ENCODE results near the gene L3MBTL4. TPM values are rescaled to one million over a fixed set of nuclear protein-coding genes. Genes with fewer than 3 reads are reported as not detected.

The L3MBTL4 gene
- total RNA-seq, 2 experiments from 2014 or later: 0.37 to 0.38 TPM

DNA sequence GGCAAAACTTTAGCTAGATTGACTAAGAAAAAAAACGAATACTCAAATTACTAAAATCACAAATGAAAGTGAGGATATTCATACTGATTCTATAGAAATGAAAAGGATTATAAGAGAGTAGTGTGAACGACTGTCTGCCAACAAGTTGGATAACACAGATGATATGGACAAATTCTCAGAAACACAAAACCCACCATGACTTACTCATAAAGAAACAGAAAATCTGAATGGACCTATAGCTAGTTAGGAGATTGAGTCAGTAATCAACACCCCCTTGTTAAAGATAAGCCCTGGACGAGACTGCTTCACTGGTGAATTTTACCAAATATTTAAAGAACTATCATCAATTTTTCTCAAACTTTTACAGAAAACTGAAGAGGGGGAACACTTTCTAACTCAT lies 410.6 kb downstream of the L3MBTL4 start:
- Mint-ChIP-seq H3K27ac (peak overlapping the region; percentile 46), H3K4me1 (peaks cover 7% of the 10 kb centered on the region), H3K9me3 (peaks cover 8% of the 10 kb centered on the region), H3K27me3 (peaks cover 3% of the 10 kb centered on the region), H3K4me3 (no peak overlapping the region), H3K36me3 (no peaks in the 10 kb centered on the region)
- DNase-seq: no peak

DNA sequence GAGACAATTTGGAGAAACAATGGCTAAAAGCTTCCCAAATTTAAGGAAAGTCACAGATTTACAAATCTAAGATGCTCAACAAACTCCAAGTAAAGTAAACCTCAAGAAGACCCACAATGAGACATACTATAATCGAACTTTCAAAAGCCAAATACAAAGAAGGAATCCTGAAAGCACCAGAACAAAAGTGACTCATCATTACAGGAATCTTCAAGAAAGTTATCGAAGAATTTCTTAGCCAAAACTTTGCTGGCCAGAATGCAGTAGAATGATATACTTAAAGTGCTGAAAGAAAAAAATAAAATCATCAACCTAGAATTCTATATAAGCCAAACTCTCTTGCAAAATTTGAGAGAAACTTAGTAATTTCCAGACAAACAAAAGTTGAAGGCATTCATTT lies 412.8 kb downstream of the L3MBTL4 start:
- DNase-seq: no peak
- peaks cover 8% of the 10 kb centered on the region for H3K9me3 Mint-ChIP-seq
- no peak overlapping the region for H3K4me3 Mint-ChIP-seq
- H3K27ac Mint-ChIP-seq: no peak overlapping the region
- peaks cover 3% of the 10 kb centered on the region for H3K27me3 Mint-ChIP-seq
- no peaks in the 10 kb centered on the region for H3K36me3 Mint-ChIP-seq
- peaks cover 7% of the 10 kb centered on the region for H3K4me1 Mint-ChIP-seq

DNA sequence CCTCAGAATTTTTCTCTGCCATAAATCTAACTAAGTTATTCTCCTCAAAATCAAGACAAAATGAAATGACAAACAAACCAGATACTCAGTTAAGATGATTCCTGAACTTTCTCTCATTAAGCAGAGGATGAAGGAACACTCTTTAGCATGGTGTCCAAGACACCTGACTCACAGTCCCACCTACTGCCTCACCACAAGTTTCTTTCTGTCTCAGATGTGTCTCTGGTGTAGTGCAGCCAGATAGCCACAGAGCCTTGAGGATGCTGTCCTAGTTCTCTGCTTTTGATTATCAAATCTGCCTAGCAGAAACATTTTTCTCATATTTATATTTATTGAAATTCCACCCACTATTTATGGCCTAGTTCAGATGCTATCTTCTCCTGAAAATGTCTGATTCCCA lies 415.8 kb downstream of the L3MBTL4 start:
- DNase-seq: no peak
- no peaks in the 10 kb centered on the region for H3K4me1 Mint-ChIP-seq
- H3K27me3 Mint-ChIP-seq: peaks cover 3% of the 10 kb centered on the region
- no peaks in the 10 kb centered on the region for H3K36me3 Mint-ChIP-seq
- no peak overlapping the region for H3K27ac Mint-ChIP-seq
- no peak overlapping the region for H3K4me3 Mint-ChIP-seq
- peaks cover 8% of the 10 kb centered on the region for H3K9me3 Mint-ChIP-seq

DNA sequence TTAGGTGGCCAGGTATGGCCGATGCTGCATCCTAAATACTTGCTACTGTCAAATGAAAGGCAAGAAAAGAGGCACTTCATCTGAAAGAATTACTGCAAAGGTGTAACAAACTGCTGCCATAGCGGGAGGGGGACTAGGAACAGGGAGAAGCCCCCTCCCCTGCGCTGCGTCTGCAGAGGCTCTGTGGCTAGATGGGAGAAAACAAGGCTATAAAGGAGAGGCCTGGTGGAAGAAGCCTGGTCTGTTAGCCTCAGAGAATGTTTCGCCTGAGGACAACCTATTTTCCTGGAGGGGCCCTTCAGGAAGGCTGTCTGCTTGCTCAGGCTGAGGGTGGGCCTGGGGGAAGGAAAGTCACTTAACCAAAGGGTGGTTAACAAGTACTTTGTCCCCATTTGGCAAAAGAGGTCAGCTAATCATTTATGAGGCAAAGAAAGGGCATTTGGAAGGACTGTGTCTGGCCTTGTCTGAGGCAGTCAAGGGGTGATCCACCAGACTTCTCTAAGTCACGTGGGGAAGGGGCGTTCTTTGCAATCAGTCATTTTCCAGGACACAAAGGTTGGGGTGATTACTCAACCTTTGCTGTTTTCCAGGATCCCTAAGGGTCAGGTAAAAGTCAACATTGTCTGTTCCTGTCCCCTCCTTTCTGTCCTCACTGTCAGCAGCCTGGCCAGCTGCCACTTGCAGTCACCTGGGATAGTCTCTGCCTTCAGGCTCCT lies 416.4 kb downstream of the L3MBTL4 start:
- Mint-ChIP-seq H3K4me1 (no peaks in the 10 kb centered on the region), H3K36me3 (no peaks in the 10 kb centered on the region), H3K27ac (no peak overlapping the region), H3K9me3 (peaks cover 8% of the 10 kb centered on the region), H3K27me3 (peaks cover 2% of the 10 kb centered on the region), H3K4me3 (no peak overlapping the region)
- DNase-seq: no peak

DNA sequence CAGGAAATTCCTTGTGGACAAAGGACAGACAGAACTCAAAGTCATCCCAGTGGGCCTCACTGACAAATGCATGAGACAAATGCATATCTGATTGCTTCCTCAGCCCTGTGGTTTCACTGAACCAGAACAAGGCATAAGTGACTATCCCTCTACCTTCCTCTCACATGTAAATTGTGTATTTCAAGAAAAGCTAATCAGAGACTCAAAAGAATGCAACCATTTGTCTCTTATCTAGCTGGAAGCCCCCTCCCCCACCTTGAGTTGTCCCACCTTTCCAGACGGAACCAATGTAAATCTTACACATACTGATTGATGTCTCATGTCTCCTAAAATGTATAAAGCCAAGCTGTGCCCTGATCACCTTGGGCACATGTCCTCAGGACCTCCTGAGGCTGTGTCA lies 417.4 kb downstream of the L3MBTL4 start:
- Mint-ChIP-seq H3K4me3 (no peak overlapping the region), H3K27ac (no peak overlapping the region), H3K9me3 (peaks cover 8% of the 10 kb centered on the region), H3K27me3 (peaks cover 4% of the 10 kb centered on the region), H3K36me3 (no peaks in the 10 kb centered on the region), H3K4me1 (no peaks in the 10 kb centered on the region)
- no peak for DNase-seq

DNA sequence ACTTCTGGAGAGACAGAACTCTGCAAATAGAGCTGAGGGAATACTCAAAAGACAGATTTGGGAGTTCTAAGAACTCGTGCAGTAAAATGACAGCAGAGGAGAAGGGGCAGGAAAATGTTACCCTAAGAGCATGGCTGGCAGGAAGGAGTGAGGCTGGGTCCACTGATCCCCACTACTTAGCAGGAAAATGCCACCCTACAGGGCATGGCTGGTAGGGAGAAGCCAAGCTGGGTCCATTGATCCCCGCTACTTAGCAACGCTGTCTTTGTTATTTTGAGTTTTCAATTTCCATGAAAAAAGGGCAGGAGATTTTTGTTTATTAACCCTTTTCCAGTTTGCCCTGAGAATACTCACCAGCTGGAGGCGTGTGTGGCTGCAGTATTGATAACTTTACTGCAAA lies 419.1 kb downstream of the L3MBTL4 start:
- Mint-ChIP-seq H3K4me3 (no peak overlapping the region), H3K9me3 (peaks cover 8% of the 10 kb centered on the region), H3K27me3 (peaks cover 4% of the 10 kb centered on the region), H3K36me3 (no peaks in the 10 kb centered on the region), H3K4me1 (no peaks in the 10 kb centered on the region), H3K27ac (no peak overlapping the region)
- DNase-seq: no peak

DNA sequence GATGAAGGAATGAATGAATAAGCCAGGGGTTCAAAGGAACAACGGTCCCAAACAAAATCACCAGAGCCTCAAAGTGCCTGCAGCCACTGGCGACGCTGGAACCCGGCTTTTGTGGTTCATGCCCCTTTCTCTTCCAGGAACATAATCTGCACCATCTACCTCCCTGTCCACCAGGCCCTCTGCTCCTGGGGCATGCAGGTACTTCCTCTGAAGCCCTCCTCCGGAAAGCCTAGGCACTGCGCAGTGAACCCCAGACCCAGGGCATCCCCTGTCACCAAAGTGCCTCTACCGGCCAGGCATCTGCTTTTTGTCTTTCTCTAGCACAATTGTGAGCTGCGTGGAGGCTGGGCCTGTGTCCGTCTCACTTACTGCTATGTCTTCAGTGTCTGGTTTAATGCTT lies 420.8 kb downstream of the L3MBTL4 start:
- H3K27me3 Mint-ChIP-seq: peaks cover 4% of the 10 kb centered on the region
- no peaks in the 10 kb centered on the region for H3K9me3 Mint-ChIP-seq
- no peaks in the 10 kb centered on the region for H3K36me3 Mint-ChIP-seq
- no peak for DNase-seq
- H3K4me3 Mint-ChIP-seq: no peak overlapping the region
- no peaks in the 10 kb centered on the region for H3K4me1 Mint-ChIP-seq
- H3K27ac Mint-ChIP-seq: no peak overlapping the region

DNA sequence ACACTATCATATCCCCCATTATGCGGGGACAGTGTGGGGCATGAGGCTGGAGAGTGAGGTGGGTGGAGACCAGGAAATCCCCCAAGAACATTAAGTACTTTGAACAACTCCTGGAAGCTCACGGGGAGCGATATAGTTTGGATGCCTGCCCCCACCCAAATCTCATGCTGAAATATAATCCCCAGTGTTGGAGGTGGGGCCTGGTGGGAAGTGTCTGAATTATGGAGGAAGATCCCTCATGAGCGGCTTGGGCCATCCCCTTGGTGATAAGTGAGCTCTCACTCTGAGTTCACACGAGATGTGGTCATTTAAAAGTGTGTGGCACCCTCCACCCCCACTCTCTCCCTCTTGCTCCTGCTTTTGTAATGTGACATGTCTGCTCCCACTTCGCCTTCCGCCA lies 422.3 kb downstream of the L3MBTL4 start:
- no peaks in the 10 kb centered on the region for H3K4me1 Mint-ChIP-seq
- H3K27me3 Mint-ChIP-seq: peaks cover 4% of the 10 kb centered on the region
- H3K4me3 Mint-ChIP-seq: no peak overlapping the region
- H3K27ac Mint-ChIP-seq: no peak overlapping the region
- no peak for DNase-seq
- no peaks in the 10 kb centered on the region for H3K9me3 Mint-ChIP-seq
- no peaks in the 10 kb centered on the region for H3K36me3 Mint-ChIP-seq

DNA sequence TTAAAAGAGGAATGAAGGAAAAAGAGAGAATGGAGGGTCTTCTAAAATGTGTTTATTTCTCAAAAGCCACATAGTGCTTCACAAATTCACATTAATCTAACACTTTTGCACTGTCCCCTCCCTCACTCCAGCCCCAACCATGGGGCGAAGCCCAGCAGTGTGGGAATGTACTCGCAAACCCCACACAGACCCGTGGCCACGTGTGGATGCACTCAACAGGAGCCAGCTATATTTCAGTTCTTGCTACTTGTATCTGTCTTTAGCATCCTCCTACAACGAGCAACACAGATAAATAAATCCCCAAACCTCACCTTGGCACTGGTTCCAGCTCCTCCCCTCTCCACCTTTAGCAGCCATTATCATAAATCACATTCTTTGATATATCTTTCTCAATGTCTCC lies 427.5 kb downstream of the L3MBTL4 start:
- H3K27ac Mint-ChIP-seq: no peak overlapping the region
- H3K9me3 Mint-ChIP-seq: no peaks in the 10 kb centered on the region
- no peaks in the 10 kb centered on the region for H3K4me1 Mint-ChIP-seq

DNA sequence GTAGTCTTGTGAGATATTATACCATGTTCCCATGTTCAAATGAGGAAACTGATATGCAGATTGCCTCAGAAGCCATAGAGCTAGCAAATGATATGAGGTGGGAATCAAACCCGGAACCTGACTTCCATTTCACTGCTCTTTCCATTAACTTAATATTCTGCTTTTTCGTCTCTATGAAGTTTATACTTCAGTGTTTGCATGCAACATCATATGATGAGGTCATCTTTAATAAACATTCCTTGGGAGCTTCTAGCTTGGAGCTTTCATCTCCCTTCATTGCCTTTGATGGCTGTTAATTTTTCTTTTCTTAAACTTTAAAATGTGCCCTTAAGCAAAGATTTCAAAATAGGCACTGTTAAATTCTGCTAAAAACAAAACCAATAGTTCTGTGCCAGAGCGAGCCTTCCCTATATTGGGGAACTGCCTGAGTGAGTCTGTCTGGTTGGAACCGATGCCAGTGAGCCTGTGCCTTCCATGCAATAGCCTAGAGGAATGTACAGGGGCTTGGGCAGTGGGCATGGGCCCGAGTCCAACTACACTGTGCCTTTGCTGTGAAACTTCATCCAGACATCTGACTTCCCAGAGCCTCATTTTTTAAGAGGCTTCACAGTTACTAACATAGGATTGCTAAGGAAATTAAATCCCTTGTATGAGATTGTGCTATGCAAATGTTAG lies 428.3 kb downstream of the L3MBTL4 start:
- H3K9me3 Mint-ChIP-seq: no peaks in the 10 kb centered on the region
- no peak overlapping the region for H3K4me3 Mint-ChIP-seq
- H3K4me1 Mint-ChIP-seq: no peaks in the 10 kb centered on the region
- H3K27me3 Mint-ChIP-seq: no peaks in the 10 kb centered on the region
- H3K27ac Mint-ChIP-seq: no peak overlapping the region
- no peaks in the 10 kb centered on the region for H3K36me3 Mint-ChIP-seq
- no peak for DNase-seq

More for the DNA sequence above, 427.5 kb downstream of the L3MBTL4 start:
- no peak for DNase-seq
- no peaks in the 10 kb centered on the region for H3K36me3 Mint-ChIP-seq
- no peaks in the 10 kb centered on the region for H3K27me3 Mint-ChIP-seq
- no peak overlapping the region for H3K4me3 Mint-ChIP-seq

DNA sequence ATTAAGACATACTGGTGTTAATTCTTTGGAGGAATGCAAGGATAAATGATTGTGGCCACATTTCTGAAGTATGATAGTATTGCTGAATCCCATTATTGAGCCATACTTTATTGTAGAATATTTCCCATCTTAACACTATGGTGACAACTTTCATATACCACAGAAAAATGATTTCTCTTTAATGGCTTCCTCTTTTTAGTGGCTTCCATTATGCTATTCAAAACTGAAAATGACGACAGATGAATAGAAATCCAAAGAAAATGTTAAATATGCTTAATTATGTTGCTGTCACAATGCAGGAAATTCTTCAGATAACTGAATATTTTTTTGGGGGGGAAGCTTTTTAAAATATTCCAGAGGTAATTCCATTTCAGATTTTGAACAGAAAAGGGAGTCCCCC lies 430.5 kb downstream of the L3MBTL4 start:
- Mint-ChIP-seq H3K4me3 (no peak overlapping the region), H3K27me3 (no peaks in the 10 kb centered on the region)

DNA sequence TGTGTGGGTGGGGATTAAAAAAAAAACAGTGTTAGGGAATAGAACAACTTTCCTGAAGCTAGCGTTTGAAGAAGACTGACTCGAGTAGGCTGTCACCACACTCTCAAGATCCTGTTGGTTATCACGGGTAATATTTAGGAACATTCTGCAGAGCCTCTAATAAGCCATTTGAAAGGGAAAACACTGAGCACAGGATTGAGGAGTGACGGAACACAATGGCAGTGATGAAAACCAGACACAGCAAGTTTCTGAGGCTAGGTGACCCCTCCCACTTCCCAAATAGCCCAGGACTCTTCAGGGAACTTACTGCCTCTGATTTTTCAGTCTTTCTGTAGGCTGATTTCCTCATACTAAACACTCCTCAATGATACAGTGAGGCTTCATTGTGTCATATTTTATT lies 431.2 kb downstream of the L3MBTL4 start:
- no peaks in the 10 kb centered on the region for H3K36me3 Mint-ChIP-seq
- H3K9me3 Mint-ChIP-seq: no peaks in the 10 kb centered on the region
- H3K27ac Mint-ChIP-seq: no peak overlapping the region
- H3K4me1 Mint-ChIP-seq: no peaks in the 10 kb centered on the region
- DNase-seq: no peak
- H3K4me3 Mint-ChIP-seq: no peak overlapping the region
- H3K27me3 Mint-ChIP-seq: no peaks in the 10 kb centered on the region

More for the DNA sequence above, 430.5 kb downstream of the L3MBTL4 start:
- Mint-ChIP-seq H3K27ac (no peak overlapping the region), H3K36me3 (no peaks in the 10 kb centered on the region), H3K9me3 (no peaks in the 10 kb centered on the region), H3K4me1 (no peaks in the 10 kb centered on the region)
- DNase-seq: no peak

DNA sequence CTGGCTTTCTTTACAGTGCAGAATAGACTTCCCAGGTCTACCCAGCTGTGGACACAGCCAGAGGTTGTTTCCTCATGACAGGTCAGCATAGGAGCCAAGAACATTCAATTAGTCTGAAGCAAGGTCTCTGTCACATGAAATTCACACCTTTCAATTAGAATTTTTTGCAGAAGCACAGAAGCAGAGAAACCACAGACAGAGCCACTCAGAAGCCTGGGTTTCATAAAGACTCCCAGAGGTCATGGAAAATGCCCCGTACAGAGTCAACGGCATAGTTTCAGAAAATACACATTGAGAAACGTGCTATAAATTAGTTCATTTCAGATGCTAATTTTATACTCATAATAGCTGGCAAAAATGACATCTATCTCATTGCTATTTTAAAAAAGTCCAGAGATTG lies 432.4 kb downstream of the L3MBTL4 start:
- DNase-seq: no peak
- H3K9me3 Mint-ChIP-seq: no peaks in the 10 kb centered on the region
- no peak overlapping the region for H3K27ac Mint-ChIP-seq
- H3K27me3 Mint-ChIP-seq: no peaks in the 10 kb centered on the region
- no peaks in the 10 kb centered on the region for H3K4me1 Mint-ChIP-seq
- no peaks in the 10 kb centered on the region for H3K36me3 Mint-ChIP-seq
- H3K4me3 Mint-ChIP-seq: no peak overlapping the region

DNA sequence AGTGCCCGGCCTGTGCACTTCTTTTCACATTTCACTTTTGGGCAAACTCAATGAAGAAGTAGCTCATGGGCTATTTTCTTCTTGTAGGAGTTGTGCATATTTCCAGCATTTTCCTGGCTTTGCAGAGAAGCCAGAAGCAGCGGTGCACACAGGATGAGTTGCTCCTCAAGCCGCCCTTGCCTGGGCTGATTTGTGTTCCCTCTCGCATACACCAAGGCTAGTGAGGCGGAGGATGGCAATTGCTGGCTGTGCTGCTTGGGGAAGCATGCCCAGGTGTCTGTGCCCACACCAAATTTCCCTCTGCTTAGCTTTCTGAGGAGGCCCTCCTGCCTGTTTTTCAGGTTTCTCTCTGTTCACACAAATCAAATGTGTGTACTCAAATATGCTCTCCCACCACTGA lies 434.0 kb downstream of the L3MBTL4 start:
- H3K9me3 Mint-ChIP-seq: no peaks in the 10 kb centered on the region
- no peaks in the 10 kb centered on the region for H3K36me3 Mint-ChIP-seq
- DNase-seq: no peak
- H3K4me3 Mint-ChIP-seq: no peak overlapping the region
- no peaks in the 10 kb centered on the region for H3K27me3 Mint-ChIP-seq
- no peak overlapping the region for H3K27ac Mint-ChIP-seq
- no peaks in the 10 kb centered on the region for H3K4me1 Mint-ChIP-seq

DNA sequence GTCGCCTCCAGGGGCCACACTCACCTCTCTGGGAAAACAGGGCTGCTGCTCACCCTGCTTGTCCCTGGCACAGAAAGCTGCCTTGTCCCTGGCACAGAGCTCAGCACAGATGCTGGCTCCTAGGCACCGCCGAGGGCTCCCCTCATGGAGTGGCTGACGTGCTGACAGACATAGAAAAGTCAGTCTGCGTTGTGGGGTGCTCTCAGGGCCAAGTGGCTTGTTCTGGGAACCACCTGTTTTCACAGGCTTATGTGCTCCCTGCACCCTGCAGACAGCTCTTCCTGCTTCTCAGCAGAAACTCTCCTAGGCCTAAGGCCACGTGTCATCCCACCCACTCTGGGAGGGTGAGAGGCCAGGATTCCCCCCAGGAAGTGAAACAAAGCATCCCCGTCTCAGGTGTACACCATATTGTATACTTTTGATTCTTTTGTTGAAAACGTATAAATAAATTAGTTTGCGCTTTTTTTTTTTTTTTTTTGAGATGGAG lies 434.7 kb downstream of the L3MBTL4 start:
- Mint-ChIP-seq H3K27me3 (no peaks in the 10 kb centered on the region), H3K27ac (no peak overlapping the region), H3K4me3 (no peak overlapping the region), H3K4me1 (peaks cover 5% of the 10 kb centered on the region), H3K36me3 (no peaks in the 10 kb centered on the region), H3K9me3 (no peaks in the 10 kb centered on the region)
- DNase-seq: no peak

Measured in activated naive CD8-positive, alpha-beta T cell treated with anti-CD3 and anti-CD28 coated beads for 36 hours (primary cell).